Sigmoid colon (tissue), 3 donors: ENCODE results near the gene TEX36.

Source experiments
- POLR2A ChIP-seq, 2 donors: fragments of 450-650 bp; IDR thresholded peaks; one replicate each; pipeline ENCODE4 v1.6.1; 2016; ENCODE audit warnings: antibody characterized with exemption in 2 of 2, mild to moderate bottlenecking in 2 of 2, moderate library complexity in 2 of 2
- TF ChIP-seq, protein P1 (sequence below), 4 experiments: fragments of 450-650 bp in 3 of 4; fragments of 200-600 bp in 1 of 4; IDR thresholded peaks; one replicate each; pipeline ENCODE4 v1.5.1; 2016 to 2019; ENCODE audit warnings: antibody characterized with exemption in 4 of 4, mild to moderate bottlenecking in 3 of 4, moderate library complexity in 2 of 4

GRCh38 chr10:125722811-125723210 is 39.8 kb upstream of the TEX36 start:
- TF ChIP-seq, protein P1, sequence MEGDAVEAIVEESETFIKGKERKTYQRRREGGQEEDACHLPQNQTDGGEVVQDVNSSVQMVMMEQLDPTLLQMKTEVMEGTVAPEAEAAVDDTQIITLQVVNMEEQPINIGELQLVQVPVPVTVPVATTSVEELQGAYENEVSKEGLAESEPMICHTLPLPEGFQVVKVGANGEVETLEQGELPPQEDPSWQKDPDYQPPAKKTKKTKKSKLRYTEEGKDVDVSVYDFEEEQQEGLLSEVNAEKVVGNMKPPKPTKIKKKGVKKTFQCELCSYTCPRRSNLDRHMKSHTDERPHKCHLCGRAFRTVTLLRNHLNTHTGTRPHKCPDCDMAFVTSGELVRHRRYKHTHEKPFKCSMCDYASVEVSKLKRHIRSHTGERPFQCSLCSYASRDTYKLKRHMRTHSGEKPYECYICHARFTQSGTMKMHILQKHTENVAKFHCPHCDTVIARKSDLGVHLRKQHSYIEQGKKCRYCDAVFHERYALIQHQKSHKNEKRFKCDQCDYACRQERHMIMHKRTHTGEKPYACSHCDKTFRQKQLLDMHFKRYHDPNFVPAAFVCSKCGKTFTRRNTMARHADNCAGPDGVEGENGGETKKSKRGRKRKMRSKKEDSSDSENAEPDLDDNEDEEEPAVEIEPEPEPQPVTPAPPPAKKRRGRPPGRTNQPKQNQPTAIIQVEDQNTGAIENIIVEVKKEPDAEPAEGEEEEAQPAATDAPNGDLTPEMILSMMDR (IDR thresholded peaks at IDR 0.05): no peak
- no peak for TF ChIP-seq POLR2A (IDR thresholded peaks at IDR 0.05)
